HG03025 (cell line): ENCODE data around the gene PTPRN2.
"Not testable (repeated sequence)": the region's sequence is repeated elsewhere in the genome, so short reads cannot be mapped to it uniquely, and the experiment has no call there.

Experiments
- ATAC-seq: cut with Tn5 transposase; IDR thresholded peaks from one replicate; pipeline ENCODE4 v1.9.1; 2021; ENCODE audit warnings: mild to moderate bottlenecking, moderate library complexity; ENCODE audit not compliant: unreplicated experiment, low FRiP score

Gene PTPRN2

GRCh38 chr7:158056761-158057160 is 530.9 kb downstream of the PTPRN2 start:
- ATAC-seq: no peak

GRCh38 chr7:158055726-158056510 is 531.7 kb downstream of the PTPRN2 start:
- ATAC-seq: no peak

GRCh38 chr7:158054611-158055010 is 533.0 kb downstream of the PTPRN2 start:
- ATAC-seq: no peak

GRCh38 chr7:158054081-158054480 is 533.5 kb downstream of the PTPRN2 start:
- no peak for ATAC-seq

- no peak for ATAC-seq
Measured at GRCh38 chr7:158053183-158053915, 534.3 kb downstream of the PTPRN2 start.

GRCh38 chr7:158052381-158053060 is 535.1 kb downstream of the PTPRN2 start:
- no peak for ATAC-seq

- ATAC-seq: no peak
Measured at GRCh38 chr7:158051776-158052175, 535.8 kb downstream of the PTPRN2 start.

- ATAC-seq: no peak
Measured at GRCh38 chr7:158050978-158051651, 536.5 kb downstream of the PTPRN2 start.

GRCh38 chr7:158050441-158050977 is 537.1 kb downstream of the PTPRN2 start:
- ATAC-seq: no peak

GRCh38 chr7:158049271-158049670 is 538.4 kb downstream of the PTPRN2 start:
- no peak for ATAC-seq

GRCh38 chr7:158048569-158048968 is 539.1 kb downstream of the PTPRN2 start:
- ATAC-seq: no peak

GRCh38 chr7:158047391-158048059 is 540.1 kb downstream of the PTPRN2 start:
- ATAC-seq: no peak

- not testable (repeated sequence) for ATAC-seq
Measured at GRCh38 chr7:158046246-158046645, 541.4 kb downstream of the PTPRN2 start.

- no peak for ATAC-seq
Measured at GRCh38 chr7:158044482-158044823, 543.2 kb downstream of the PTPRN2 start.

- ATAC-seq: no peak
Measured at GRCh38 chr7:158043551-158044481, 543.8 kb downstream of the PTPRN2 start.

- no peak for ATAC-seq
Measured at GRCh38 chr7:158042156-158042880, 545.3 kb downstream of the PTPRN2 start.

GRCh38 chr7:158040199-158040598 is 547.4 kb downstream of the PTPRN2 start:
- no peak for ATAC-seq

GRCh38 chr7:158039270-158039669 is 548.4 kb downstream of the PTPRN2 start:
- no peak for ATAC-seq
